Measurements from ENCODE around the gene GET4.
"Not testable (repeated sequence)": the region's sequence is repeated elsewhere in the genome, so short reads cannot be mapped to it uniquely, and the experiment has no call there.

Gene GET4

DNA sequence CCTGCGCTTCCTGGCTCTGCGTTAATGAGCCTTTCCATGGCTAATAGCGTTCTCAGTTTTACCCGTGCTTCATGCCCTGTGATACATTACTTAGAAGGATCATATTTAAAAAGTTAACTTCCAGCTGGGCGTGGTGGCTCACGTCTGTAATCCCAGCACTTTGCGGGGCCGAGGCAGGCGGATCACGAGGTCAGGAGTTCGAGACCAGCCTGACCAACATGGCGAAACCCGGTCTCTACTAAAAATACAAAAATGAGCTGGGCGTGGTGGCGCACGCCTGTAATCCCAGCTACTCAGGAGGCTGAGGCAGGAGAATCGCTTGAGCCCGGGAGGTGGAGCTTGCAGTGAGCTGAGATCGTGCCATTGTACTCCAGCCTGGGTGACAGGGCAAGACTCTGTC, 3.7 kb upstream of the GET4 start:
- DNase-seq: not testable (repeated sequence)

DNA sequence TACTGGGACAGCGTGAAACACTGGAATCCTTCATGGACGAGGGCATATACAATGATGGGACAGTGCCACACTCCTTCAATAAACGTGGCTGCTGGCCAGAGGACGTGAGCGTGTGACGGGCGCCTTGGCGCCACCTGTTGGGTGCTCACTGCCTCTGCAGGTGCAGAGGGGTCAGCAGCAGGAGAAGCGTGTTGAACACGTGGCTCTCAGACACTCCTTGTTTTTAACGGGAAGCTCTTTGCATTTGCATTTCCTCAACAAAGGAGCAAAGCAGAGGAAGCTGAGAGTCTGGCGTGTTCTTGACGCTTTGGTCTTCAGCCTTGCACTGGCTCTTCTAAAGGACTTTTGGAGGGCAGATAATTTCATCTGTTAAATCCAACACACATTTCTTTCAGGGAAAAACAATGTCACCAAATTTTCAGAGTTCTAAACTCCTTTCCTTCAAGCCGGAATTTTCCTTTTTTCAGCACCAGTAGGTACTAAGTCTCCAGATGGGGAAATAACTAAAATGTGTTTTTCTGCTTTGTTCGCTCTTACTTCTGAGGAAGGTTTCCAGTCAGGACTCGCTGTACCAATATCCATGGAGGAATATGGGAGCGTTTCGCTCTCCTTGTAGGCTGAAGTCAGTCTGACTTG, 2.9 kb upstream of the GET4 start:
- DNase-seq: peak; percentile 81

DNA sequence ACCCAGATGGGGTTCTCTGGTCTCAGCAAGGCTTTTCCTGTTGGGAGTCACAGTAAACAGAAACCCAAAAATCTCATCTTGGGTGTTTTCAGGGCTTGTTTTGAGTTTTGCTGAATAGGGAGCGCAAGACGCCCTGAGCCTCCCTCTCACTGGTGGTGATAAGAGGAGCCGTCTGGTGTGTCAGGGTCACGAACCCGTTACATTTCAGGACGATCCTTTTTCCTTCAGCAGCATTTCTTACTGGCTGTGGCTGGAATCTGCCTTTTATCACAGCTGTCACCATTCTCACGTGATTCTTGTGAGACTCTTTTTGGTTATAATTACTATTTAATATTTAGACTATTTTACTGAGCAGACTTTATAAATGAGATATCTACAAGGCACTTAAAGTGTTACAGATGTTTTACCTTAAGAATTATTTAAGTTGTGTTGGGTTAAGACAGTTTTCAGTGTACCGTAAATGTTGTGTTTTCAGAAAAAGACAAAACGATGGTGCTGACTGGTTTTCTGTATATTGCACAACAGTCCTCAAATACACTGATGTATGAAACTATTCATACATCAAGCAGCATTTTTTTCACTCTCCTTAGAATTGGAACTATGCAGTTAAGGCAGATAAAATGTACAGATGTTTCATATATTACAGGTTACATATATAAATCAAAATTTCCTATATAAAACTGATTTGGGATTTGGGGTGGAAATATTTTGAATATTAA, 2.2 kb upstream of the GET4 start:
- DNase-seq: no peak

DNA sequence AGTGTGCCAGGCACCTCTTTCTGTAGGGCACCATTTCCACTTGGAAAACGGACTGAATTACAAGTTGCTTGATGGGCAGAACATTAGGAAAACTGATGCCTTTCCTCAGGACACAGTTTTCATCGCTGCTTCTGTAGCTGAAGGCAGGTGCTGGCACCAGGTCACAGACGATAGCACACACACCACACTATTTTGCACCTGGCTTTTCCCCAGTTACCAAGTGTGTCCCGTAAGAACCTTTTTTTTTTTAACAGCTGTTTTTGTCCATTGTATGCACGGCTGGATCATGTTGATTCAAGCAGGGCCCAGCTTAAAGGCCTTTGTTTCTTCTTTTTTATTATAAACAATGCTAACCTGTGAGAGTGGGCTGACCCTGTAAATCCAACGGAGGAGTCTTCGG, 1.3 kb upstream of the GET4 start:
- DNase-seq: no peak

DNA sequence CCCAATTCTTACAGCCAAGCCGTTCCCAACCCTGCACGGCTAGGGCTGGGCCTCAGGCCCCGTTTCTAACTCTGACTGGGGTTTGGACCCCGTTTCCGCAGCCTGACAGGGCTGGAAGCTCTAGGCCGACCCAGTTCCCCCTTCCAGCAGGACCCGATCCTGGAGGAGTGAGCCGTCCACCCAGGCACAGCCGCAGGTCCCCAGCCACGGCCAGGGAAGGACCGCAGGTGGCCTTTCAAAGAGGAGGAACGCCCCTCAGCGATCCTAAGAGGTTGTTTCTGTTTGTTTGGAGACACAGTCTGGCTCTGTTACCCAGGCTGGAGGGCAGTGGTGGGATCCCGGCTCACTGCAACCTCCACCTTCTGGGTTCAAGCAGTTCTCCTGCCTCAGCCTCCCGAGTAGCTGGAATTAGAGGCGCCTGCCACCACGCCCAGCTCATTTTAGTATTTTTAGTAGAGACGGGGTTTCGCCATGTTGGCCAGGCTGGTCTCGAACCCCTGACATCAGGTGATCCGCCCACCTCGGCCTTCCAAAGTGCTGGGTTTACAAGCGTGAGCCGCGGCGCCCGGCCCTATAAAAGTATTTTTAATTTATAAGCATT, 778 bp upstream of the GET4 start:
- DNase-seq: no peak

DNA sequence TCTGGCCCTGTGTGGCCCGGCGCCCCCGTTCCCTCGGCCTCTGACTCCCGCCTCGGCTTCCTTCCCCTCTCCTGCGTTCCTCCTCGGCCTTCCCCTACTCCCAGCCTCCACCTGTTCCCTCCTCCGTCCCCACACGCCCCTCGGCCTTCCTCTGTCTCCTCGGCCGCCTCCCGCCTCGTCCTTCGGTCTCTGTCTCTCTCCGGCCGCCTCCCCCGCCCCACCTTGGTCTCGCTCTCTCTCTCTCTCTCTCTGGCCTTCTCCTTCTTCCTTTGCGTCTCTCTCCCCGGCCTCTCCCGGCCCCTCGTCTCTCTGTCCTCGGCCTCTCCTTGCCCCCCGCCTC, 588 bp downstream of the GET4 start:
- no peak for DNase-seq

DNA sequence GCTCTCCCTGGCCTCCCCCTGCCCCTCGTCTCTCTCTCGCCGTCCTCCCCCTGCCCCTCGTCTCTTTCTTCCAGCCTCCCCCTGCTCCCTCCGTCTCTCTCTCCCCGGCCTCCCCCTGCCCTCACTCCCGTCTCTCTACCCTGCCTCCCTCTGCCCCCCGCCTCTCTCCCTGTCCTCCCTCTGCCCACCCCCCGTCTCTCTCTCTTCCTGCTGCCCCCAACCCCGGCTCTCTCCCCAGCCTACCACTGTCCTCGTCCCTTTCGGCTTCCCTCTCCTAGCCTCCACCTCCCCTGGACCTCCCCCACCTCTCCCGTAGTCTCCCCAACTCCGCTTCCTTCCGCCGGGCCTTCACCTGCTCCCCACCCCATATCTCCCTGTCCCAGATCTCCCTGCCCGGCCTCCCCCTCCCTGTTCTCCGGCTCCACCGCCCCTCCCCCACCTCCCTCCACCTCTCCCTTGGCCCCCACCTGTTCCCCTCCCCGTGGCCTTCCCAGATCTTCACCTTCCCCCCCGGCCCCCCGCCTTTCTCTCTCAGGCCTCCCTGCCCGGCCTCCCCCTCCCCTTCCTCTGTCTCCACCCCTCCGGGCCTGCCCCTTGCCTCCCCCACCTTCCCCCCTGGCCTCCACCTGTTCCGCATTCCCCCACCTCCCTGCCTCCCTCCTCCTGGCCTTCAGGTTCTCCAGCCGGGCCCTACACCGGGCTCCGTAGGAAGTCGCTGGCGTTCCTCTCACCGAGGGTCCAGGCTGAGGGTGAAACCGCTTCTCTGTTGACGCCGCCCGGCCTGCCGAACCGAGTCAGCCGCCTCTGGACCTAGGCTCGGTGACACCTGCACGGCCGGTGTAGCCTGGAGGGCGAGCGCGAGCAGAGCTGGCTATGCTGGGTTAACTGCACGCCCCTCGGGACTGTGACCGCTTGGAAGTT, 1.2 kb downstream of the GET4 start:
- no peak for DNase-seq

DNA sequence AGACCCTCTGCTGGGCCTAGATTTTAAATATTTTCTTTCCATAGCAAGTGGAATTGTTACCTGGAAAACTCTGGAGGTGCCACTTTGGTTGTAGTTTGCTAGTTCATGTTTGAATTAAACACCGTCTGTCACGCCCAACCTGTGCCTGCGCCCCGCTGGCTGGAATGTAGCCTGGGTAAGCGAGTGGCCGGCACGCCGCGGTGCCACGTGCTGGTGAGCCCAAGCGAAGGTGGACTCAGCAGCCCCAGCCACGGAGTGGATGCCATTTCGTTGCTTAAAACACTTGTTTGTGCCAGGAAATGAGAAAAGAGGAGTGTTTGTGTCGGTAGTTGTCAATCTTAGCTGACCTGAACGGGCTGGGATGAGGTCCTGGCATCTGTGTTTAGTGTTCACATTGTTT, 2.7 kb downstream of the GET4 start:
- no peak for DNase-seq

DNA sequence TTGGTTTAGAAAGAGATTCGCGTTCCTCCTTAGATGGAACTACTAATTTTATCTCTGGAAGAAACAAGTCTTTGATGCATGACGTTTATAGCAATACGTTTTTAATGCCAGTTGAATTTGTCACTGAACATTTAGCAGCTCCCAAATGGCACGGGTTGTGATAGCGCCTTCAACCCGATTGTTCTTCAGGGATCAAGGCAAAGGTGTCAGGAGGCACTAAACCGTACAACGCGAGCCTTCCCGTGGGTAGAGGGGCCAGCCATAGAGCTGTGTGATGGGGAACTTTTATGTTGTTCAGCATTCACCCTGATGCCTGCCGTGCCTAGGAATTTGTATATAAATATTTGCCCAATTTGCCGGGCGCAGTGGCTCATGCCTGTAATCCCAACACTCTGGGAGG, 3.4 kb downstream of the GET4 start:
- no peak for DNase-seq

DNA sequence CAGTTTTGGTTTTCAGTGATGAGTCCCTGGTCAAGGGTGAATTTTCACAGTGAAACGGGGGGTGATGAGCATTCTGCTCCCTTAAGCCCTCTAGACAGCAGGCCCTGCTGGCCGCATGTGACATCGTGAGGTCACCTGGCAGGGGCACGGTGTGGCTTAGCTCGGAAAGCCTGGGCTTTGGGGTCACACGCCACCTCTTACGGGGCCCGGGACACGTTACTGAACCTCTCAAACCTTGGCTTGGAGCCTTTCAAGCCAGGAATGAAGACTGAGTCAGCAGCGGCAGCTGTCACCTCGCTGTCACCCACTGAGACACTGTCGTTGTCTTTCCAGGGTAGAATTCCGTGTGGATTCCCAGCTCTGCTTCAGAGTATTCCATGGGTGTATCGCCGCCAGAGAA, 4.1 kb downstream of the GET4 start:
- DNase-seq: no peak

DNA sequence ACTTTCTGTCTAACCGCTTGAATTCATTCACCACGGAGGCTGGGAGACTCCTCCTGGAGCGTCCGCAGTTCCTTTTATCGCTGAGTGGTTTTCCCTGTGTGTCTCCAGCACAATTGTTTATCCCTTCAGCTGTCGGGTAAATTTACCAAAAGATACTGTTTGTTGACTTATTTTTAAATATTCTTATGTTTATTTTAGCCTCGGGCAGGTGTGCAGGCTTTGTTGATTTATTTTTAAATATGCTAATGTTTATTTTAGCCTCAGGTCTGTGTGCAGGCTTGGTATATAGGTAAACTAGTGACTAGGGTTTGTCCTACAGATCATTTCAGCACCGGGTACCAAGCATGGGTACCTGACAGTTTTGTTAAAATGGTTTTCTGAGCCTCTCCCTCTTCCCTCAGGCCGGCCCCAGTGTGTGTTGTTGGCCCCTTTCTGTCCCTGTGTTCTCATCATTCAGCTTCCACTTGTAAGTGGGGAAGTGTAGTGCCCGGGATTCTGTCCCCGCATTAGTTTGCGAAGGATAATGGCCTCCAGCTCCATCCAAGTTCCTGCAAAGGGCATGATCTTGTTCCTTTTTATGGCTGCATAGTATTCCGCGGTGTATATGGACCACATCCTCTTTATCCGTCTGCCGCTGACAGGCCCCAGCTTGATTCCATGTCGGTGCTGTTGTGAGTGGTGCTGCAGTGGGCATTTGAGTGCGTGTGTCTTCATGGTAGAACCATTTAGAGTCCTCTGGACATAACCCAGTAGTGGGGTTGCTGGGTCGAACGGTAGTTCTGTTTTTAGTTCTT, 5.3 kb downstream of the GET4 start:
- no peak for DNase-seq

DNA sequence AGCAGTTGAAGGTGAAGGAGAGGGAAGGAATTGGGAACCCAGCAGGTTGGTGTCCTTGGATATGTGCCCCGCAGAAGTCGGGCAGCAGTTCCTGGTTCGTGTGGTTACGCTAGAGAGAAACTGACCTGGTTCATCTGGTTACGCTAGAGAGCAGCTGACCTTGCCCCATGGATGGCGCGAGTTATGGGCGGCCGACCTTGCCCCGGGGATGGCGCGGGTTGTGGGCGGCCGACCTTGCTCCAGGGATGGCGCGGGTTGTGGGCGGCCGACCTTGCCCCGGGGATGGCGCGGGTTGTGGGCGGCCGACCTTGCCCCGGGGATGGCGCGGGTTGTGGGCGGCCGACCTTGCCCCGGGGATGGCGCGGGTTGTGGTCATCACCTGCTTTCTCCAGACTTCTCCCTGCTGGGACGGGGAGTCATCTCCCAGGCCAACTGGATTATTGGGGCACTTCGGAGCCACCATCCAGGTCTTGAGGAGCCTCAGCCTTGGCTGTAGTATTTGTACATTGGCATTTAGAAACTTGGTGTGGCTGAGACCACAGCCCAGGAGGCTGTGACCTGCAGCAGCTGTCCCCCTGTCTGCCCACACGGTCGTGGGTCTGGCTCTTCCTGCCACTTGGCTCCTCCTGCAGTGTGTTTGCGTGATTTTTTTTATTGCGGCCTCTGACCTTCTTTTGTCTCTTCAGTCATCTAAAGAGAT, 6.1 kb downstream of the GET4 start:
- DNase-seq: no peak

DNA sequence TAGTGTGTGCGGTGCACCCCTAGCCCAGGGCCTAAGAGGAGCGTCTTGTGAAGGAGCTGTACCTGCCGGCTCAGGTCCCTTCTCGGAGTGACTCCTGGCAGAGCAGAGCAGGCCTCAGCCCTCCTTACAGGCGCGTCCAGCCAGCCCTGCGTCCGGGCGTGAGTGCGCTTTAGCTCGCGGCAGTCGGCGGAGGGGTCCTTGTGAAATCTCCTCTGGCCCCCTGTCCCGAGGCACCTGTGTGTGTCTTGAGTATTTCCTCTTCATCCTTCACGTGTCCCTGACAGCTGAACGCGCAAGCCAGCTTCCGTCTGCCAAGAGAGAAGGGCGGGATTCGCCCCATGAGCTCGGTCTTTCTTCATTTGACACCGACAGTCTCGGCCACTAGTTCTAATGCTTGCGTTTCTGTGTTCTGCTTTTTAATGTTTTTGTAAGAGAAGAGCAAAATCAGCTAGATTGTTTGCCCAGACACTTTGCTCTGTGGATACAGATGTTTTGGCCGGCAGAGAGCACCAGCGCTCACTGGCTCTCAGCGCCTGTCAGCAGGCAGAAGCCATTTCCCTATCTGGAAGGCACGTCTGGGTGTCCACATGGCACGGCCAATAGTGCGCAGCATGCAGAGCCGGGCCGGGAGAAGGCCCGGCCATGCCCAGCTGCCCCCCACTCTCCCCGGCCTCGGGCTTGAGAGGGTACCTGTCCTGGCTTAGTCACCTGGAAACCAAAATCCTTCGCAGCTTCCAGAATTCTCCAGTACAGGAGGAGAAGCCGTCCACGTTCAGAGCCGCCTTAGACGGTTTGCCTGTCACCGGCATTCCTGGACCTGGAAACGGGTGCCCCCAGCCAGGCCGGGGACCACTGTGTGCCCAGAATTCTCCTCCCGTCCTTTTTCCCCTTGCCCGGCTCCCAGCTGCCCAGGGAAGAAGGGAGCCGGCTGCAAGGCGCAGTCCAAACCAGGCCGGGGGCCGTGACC, 7.0 kb downstream of the GET4 start:
- no peak for DNase-seq

DNA sequence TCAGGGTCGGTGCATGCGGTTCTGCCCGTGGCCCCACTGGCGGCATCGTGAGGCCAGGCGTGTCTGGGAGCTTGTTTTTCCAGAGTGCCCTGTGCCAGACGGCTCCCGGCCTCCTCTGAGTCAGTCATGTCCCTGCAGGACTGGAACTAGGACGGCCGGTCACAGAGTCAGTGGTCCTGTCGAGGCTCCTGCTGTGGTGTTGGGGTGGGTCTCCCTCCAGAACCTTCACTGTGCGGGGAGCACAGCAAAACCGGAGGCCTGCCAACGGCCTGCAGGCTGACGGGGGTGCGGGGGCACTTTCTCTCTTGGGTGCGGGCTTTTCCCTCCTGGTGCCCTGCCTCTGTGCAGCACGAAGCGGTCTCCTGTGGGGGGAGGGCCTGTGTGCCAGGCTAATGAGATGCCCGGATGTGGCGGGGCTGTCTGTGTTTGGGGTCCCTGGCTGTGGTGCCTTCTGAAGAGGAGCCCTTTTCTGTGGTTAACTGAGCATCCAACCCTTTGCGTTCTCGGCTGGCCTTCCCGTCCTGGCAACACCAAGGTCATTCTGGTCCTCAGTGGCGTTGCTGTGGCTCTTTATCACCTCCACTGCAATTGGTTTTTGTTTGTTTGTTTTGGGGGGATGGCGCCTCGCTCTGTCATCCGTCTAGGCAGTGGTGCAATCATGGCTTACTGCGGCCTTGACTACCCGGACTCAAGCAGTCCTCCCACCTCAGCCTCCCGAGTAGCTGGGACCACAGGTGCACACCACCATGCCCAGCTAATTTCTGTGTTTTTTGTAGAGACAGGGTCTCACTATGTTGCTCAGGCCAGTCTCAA, 8.0 kb downstream of the GET4 start:
- DNase-seq: no peak

DNA sequence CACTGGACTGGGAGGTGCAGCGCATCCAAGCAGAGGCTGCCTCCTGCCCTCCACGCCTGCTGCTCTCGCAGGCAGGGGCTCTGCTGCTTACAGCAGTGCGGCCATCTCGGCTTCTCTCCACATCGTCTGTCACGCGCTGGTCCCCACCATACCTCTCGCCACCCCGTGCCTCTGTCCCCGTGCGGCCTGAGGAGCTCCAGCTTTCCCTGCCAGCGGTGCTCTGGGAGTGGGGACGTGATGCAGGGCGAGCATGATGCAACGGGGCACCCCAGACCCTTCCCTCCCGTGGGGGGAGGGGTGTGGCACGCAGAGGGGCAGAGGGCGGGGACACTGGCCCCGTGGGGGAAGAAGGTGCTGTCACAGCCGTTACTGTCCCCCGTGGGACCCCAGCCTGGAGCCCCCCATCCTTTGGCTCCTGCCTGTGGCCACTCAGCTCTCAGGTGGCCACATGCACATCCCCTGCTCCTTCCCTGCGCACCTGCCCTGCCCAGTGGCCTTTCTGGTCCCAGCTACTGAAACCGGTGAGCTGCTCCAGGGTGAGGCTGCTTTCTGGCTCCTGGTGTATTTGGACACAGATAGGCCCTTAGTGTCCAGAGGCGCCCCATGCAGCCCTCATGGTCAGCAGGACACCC, 9.0 kb downstream of the GET4 start:
- DNase-seq: no peak

DNA sequence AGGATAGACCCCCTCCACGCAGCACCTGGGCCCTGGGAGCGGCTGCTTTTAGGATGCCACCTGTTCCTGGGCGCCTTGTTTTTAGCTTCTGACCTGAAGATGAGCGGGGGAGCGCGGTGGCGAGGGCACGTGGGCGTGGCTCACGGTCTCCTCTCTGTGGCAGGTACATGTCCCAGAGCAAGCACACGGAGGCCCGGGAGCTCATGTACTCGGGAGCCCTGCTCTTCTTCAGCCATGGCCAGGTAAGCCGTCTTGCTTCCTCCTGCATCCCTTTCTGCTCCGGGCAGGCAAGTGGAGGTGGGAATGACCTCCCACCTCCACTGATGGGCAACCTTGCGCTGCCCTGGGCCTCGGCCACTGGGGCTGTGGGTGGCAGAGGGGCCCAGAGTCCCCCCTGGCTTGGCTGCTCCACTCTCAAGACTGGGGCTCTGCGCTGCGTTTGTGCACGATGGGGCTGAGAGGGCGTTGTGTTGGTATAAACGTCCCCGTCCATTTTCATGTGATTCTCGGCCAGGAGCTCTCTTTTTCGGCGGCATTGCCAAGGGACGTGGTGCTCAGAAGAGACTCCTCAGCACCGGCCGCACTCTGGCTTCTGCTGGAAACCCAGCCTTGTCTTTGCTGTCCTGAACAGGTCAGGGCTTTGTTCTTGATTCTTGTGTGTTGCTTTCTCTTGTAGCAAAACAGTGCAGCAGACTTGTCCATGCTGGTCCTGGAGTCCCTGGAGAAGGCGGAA, 9.7 kb downstream of the GET4 start:
- DNase-seq: no peak

DNA sequence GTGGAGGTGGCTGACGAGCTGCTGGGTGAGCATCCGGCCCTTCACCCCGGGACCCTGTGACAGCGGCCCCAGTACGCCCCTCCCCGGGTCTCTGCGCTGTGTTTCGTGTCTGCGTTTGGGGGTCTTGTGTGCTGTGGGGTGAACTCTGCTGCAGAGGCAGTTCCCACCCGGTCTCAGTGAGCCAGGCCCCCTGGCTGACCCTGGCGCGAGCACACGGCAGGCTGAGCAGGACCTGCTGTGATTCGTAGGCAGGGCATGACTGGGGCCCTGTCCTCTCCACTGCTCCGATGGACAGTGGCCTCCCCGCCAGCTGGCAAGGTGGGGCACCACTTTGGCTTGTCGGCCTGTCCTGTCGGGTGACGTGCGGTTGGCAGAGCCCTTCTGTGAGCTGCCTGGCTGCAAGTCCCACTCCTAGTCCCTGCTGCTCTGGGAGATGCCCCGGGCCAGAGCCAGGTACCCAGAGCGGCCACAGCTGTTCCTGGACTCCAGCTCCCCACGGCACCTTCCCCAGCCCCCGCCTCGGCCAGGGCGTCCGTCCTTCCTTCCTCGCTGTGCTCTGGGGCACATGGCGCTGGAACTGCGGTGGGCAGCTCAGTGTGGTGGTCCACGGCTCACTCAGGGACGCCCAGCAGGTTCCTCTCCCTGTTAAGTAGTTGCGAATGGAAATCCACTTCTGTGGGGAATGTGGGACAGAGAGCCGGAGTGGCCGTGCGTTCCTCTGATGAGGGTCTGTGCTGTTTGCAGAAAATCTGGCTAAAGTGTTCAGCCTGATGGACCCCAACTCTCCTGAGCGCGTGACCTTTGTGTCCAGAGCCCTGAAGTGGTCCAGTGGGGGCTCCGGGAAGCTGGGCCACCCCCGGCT, 10.5 kb downstream of the GET4 start:
- no peak for DNase-seq

DNA sequence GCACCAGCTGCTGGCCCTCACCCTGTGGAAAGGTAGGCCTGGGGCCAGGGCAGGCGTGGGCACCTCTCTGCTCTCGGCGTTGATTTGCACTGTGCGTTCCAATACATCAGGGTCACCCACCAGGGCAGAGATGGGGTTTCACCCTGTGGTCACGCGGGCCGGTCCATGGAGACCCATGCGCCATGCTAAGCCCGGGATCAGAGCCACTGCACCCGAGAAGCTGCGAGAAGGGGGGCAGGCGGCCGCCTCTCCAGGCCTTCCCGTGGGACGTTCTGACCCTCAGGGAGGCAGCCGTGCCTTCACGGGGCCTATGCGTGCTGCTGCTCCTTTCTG, 11.1 kb downstream of the GET4 start:
- no peak for DNase-seq
